ENCODE results near the gene EFR3B.

The EFR3B gene

DNA sequence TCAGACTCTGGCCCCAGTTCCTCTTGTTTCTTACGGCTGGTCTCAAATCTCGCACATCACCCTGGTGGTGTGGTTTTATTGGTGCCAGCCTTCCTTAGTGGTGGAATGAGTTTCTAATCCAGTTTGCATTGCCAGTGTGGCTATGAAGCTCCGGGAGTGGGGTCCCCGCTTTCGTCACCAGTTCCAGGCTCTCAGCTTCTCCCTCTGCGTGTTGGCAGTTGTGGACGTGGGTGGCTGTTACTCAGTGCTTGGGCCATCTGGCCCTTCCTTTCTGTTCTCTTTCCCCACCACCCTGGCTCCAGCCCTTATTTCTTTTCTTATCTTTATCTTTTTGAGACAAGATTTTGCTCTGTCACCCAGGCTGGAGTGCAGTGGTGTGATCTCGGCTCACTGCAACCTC lies 30.1 kb downstream of the EFR3B start:
- no peak overlapping the region for H3K27ac ChIP-seq (ENCODE audit: extremely low read depth, low read depth, low read length)
- H3K4me3 ChIP-seq (ENCODE audit: low read depth, low read length), result no peak overlapping the region
- ChIA-PET CTCF (no interaction called here), POLR2A (no interaction called here)
- no peaks in the 10 kb centered on the region for H3K36me3 ChIP-seq (ENCODE audit: control insufficient read depth in 2 of 2, insufficient read depth in 1 of 2, low read length in 2 of 2)
- H3K9me3 ChIP-seq (ENCODE audit: control insufficient read depth, insufficient read depth, low read depth, low read length), result no peaks in the 10 kb centered on the region
- peaks cover 6% of the 10 kb centered on the region; the same call in 1 of the 2 replicates for H3K4me1 ChIP-seq (ENCODE audit: control insufficient read depth, insufficient read depth, low read length)
- TF ChIP-seq ZNF341 (tag by site-specific recombination; IDR thresholded peaks at IDR 0.05; ENCODE audit: low read depth) (peak; percentile 39; the same call in 1 of the 2 replicates), ZNF571 (tag by site-specific recombination; IDR thresholded peaks at IDR 0.05) (no peak), ZNF623 (tag by site-specific recombination; IDR thresholded peaks at IDR 0.05) (no peak), ZNF274 (IDR thresholded peaks at IDR 0.05; ENCODE audit: low read length) (no peak), ZNF274 (tag by site-specific recombination; IDR thresholded peaks at IDR 0.05; ENCODE audit: borderline replicate concordance) (no peak), SP3 (tag by site-specific recombination; IDR thresholded peaks at IDR 0.05) (no peak)

DNA sequence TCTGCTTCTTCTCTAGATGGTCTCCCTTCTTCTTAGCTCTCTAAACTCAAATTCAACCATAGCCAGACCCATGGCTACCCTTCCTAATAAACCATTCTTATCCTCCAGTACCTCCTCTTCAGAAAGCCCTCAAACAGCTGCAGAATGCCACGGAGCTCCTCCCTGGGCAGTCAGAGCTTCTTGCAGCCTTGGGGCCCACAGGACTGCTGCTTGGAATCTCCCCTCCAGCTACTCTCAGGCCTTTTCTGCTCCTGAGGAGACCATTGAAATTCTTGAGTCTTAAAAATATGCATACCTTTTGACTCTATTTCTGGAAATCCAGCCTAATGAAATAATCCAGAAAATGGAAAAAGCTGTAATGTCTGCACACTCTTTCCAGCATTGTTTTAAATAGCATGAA lies 30.7 kb downstream of the EFR3B start:
- Histone ChIP-seq H3K4me1 (ENCODE audit: control insufficient read depth, insufficient read depth, low read length) (peaks cover 8% of the 10 kb centered on the region), H3K27ac (ENCODE audit: extremely low read depth, low read depth, low read length) (no peak overlapping the region), H3K36me3 (ENCODE audit: control insufficient read depth in 2 of 2, insufficient read depth in 1 of 2, low read length in 2 of 2) (no peaks in the 10 kb centered on the region), H3K4me3 (ENCODE audit: low read depth, low read length) (no peak overlapping the region), H3K9me3 (ENCODE audit: control insufficient read depth, insufficient read depth, low read depth, low read length) (no peaks in the 10 kb centered on the region)
- ChIA-PET CTCF (no interaction called here), POLR2A (interaction anchor here (0.6 to 0.9 kb wide), 2 partner anchors 9 to 20 kb away, joined by 3 to 4 read pairs; no protein-coding TSS in a partner anchor)
- TF ChIP-seq ZNF501 (tag by site-specific recombination; IDR thresholded peaks at IDR 0.05) (no peak), ZNF837 (tag by site-specific recombination; IDR thresholded peaks at IDR 0.05) (no peak), HOXC10 (CRISPR knock-in tag; IDR thresholded peaks at IDR 0.05) (no peak), GLI2 (tag by site-specific recombination; IDR thresholded peaks at IDR 0.05; ENCODE audit: borderline replicate concordance, low read depth) (no peak), ZNF558 (tag by site-specific recombination; IDR thresholded peaks at IDR 0.05) (no peak), ZNF16 (tag by site-specific recombination; IDR thresholded peaks at IDR 0.05; ENCODE audit: low read depth) (no peak), ZNF423 (tag by site-specific recombination; IDR thresholded peaks at IDR 0.05) (no peak), BCL11A (tag by site-specific recombination; IDR thresholded peaks at IDR 0.05; ENCODE audit: low read depth) (no peak), SETDB1 (IDR thresholded peaks at IDR 0.05; ENCODE audit: insufficient read length, low read length) (no peak), ZNF777 (tag by site-specific recombination; IDR thresholded peaks at IDR 0.05; ENCODE audit: borderline replicate concordance) (no peak), ZNF366 (tag by site-specific recombination; conservative IDR thresholded peaks at IDR 0.05) (no peak), SCRT1 (tag by site-specific recombination; IDR thresholded peaks at IDR 0.05; ENCODE audit: borderline replicate concordance) (no peak)
- TF ChIP-seq, protein P1, sequence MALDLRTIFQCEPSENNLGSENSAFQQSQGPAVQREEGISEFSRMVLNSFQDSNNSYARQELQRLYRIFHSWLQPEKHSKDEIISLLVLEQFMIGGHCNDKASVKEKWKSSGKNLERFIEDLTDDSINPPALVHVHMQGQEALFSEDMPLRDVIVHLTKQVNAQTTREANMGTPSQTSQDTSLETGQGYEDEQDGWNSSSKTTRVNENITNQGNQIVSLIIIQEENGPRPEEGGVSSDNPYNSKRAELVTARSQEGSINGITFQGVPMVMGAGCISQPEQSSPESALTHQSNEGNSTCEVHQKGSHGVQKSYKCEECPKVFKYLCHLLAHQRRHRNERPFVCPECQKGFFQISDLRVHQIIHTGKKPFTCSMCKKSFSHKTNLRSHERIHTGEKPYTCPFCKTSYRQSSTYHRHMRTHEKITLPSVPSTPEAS (tag by site-specific recombination; IDR thresholded peaks at IDR 0.05), result no peak
- TF ChIP-seq, protein P2, sequence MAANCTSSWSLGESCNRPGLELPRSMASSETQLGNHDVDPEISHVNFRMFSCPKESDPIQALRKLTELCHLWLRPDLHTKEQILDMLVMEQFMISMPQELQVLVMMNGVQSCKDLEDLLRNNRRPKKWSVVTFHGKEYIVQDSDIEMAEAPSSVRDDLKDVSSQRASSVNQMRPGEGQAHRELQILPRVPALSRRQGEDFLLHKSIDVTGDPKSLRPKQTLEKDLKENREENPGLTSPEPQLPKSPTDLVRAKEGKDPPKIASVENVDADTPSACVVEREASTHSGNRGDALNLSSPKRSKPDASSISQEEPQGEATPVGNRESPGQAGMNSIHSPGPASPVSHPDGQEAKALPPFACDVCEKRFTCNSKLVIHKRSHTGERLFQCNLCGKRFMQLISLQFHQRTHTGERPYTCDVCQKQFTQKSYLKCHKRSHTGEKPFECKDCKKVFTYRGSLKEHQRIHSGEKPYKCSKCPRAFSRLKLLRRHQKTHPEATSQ (tag by site-specific recombination; IDR thresholded peaks at IDR 0.05), result no peak

DNA sequence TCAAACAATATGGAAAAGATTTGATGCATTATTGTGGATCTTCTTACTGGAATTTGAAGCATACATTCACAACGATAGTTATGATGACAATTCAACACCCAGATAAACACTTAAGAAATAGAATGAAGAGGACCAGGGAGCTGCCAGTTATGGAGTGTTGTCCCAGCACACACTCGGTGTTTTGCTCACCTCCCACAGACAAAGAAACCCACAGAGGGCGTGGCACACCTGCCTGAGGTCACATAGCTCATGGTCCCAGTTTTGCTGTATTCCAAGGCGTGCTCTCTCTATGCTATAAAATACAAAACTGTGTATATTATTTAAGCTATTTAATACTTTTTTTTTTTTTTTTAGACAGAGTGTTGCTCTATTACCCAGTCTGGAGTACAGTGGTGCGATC lies 31.1 kb downstream of the EFR3B start:
- H3K4me1 ChIP-seq (ENCODE audit: control insufficient read depth, insufficient read depth, low read length), result peaks cover 12% of the 10 kb centered on the region
- POLR2A ChIA-PET, result interaction anchor here (0.6 to 0.9 kb wide), 2 partner anchors 9 to 20 kb away, joined by 3 to 4 read pairs; no protein-coding TSS in a partner anchor
- CTCF ChIA-PET, result interaction anchor here (0.6 to 0.7 kb wide), 2 partner anchors 56 to 332 kb away, joined by 3 read pairs; no protein-coding TSS in a partner anchor
- no peak overlapping the region for H3K4me3 ChIP-seq (ENCODE audit: low read depth, low read length)
- H3K9me3 ChIP-seq (ENCODE audit: control insufficient read depth, insufficient read depth, low read depth, low read length), result no peaks in the 10 kb centered on the region
- H3K36me3 ChIP-seq (ENCODE audit: control insufficient read depth in 2 of 2, insufficient read depth in 1 of 2, low read length in 2 of 2), result no peaks in the 10 kb centered on the region
- no peak overlapping the region for H3K27ac ChIP-seq (ENCODE audit: extremely low read depth, low read depth, low read length)
- no peak for TF ChIP-seq ZFP37 (tag by site-specific recombination; IDR thresholded peaks at IDR 0.05)
- no peak for TF ChIP-seq HOXD13 (CRISPR knock-in tag; IDR thresholded peaks at IDR 0.05; ENCODE audit: borderline replicate concordance)
- TF ChIP-seq EGR2 (tag by site-specific recombination; IDR thresholded peaks at IDR 0.05; ENCODE audit: low read depth), result no peak
- no peak for TF ChIP-seq ZNF548 (tag by site-specific recombination; IDR thresholded peaks at IDR 0.05)
- TF ChIP-seq, protein P3, sequence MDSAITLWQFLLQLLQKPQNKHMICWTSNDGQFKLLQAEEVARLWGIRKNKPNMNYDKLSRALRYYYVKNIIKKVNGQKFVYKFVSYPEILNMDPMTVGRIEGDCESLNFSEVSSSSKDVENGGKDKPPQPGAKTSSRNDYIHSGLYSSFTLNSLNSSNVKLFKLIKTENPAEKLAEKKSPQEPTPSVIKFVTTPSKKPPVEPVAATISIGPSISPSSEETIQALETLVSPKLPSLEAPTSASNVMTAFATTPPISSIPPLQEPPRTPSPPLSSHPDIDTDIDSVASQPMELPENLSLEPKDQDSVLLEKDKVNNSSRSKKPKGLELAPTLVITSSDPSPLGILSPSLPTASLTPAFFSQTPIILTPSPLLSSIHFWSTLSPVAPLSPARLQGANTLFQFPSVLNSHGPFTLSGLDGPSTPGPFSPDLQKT (IDR thresholded peaks at IDR 0.05; ENCODE audit: borderline replicate concordance, low read depth, low read length), result no peak
- TF ChIP-seq, protein P4, sequence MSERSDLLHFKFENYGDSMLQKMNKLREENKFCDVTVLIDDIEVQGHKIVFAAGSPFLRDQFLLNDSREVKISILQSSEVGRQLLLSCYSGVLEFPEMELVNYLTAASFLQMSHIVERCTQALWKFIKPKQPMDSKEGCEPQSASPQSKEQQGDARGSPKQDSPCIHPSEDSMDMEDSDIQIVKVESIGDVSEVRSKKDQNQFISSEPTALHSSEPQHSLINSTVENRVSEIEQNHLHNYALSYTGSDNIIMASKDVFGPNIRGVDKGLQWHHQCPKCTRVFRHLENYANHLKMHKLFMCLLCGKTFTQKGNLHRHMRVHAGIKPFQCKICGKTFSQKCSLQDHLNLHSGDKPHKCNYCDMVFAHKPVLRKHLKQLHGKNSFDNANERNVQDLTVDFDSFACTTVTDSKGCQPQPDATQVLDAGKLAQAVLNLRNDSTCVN (tag by site-specific recombination; optimal IDR thresholded peaks at IDR 0.05), result no peak
- no peak for TF ChIP-seq YY1 (tag by site-specific recombination; IDR thresholded peaks at IDR 0.05)
- TF ChIP-seq KLF16 (tag by site-specific recombination; IDR thresholded peaks at IDR 0.05), result no peak
